Esophagus squamous epithelium (tissue), 4 donors: Measurements from ENCODE around the gene HOXD8.

ENCODE experiments used
- POLR2A ChIP-seq, 4 donors: fragments of 450-650 bp; IDR thresholded peaks; one replicate each; pipeline ENCODE4 v1.6.1; 2017; ENCODE audit warnings: antibody characterized with exemption in 4 of 4, mild to moderate bottlenecking in 4 of 4, moderate library complexity in 3 of 4
- TF ChIP-seq, protein P1 (sequence below), 6 experiments: fragments of 450-650 bp in 4 of 6; fragments of 200-600 bp in 2 of 6; sonication (generic) in 2 of 6; IDR thresholded peaks; one replicate each; pipeline ENCODE4 v1.5.1; 2016 to 2019; ENCODE audit warnings: antibody characterized with exemption in 6 of 6, mild to moderate bottlenecking in 4 of 6, moderate library complexity in 4 of 6

DNA sequence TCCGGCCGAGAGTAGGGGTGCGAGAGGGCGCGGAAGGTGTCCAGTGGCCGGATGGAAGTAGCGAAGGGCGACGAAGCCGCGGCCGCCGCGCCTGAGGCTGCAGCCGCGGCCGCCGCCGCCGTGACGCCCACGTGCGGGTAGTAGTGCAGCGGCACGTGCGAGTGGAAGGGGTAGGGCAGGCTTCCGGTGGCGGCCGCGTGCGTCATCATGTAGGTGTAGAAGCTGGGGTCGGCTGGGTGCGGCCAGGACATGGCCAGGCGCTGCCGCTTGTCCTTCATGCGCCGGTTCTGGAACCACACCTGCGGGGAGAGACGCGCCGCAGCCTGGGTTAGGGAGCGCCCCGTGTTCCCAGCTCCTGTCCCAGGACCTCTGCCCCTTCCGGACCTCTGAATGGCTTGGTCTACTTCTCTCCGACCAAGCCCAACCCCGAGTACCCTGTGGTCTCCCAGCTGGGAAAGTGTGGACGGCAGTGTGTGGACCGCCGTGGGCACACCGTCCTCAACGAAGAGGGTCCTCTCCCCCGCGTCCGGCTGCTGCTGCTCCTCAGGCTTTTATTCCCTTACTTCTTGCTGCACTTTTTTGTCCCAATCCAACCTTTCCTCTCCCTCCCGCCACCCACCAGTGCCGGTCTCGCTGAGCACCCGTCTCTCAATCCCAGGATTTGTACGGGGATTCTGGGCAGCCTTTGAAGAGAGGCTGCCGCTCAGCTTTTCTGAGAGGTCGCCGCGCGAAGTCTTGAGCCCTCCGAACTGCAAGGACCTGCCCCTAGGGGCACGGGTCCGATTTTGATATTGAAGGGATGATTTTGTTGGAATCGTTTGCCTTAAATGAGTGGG lies 48.7 kb upstream of the HOXD8 start:
- TF ChIP-seq, protein P1, sequence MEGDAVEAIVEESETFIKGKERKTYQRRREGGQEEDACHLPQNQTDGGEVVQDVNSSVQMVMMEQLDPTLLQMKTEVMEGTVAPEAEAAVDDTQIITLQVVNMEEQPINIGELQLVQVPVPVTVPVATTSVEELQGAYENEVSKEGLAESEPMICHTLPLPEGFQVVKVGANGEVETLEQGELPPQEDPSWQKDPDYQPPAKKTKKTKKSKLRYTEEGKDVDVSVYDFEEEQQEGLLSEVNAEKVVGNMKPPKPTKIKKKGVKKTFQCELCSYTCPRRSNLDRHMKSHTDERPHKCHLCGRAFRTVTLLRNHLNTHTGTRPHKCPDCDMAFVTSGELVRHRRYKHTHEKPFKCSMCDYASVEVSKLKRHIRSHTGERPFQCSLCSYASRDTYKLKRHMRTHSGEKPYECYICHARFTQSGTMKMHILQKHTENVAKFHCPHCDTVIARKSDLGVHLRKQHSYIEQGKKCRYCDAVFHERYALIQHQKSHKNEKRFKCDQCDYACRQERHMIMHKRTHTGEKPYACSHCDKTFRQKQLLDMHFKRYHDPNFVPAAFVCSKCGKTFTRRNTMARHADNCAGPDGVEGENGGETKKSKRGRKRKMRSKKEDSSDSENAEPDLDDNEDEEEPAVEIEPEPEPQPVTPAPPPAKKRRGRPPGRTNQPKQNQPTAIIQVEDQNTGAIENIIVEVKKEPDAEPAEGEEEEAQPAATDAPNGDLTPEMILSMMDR (IDR thresholded peaks at IDR 0.05) = no peak
- TF ChIP-seq POLR2A (IDR thresholded peaks at IDR 0.05) = no peak
